Superior temporal gyrus (tissue), 1 donor: Measurements from ENCODE around the gene FKBP2.
"Not testable (repeated sequence)": the region's sequence is repeated elsewhere in the genome, so short reads cannot be mapped to it uniquely, and the experiment has no call there.

Experiments
- DNase-seq: peaks from one replicate; pipeline ENCODE4 v3.0.0-alpha.2; 2016; ENCODE audit errors: extremely low spot score

The FKBP2 gene

GRCh38 chr11:64233913-64234586 lies 6.8 kb upstream of the FKBP2 start, which contains the start of gene VEGFB:
VEGFB (plus strand) TSS chr11:64234584; CDS start chr11:64234834, 250 bp downstream.
- DNase-seq: no peak

- no peak for DNase-seq
Observed at GRCh38 chr11:64234647-64235379, 6.1 kb upstream of the FKBP2 start.

DNA sequence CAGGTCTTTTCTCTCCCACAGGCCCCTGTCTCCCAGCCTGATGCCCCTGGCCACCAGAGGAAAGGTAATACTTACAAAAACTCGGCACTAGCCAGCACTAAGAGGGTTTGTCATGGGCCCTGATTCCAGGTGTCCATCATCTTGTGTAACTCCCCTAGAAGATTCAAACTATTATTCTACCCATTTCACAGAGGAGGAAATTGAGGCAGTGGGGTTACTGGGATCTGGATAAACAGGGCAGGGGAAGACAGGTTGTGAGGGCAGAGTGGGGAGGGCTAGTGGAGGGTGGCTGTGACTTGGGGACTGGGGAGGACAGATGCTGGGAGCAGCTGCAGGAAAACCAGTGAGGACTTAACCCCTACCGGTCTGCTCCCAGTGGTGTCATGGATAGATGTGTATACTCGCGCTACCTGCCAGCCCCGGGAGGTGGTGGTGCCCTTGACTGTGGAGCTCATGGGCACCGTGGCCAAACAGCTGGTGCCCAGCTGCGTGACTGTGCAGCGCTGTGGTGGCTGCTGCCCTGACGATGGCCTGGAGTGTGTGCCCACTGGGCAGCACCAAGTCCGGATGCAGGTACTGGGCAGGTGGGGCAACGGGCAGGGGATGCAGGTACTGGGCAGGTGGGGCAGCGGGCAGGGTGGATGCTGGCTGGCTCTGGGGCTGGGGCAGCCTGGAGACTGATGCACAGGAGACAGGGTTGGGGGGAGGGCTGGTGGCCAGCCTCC lies 5.3 kb upstream of the FKBP2 start:
- DNase-seq: no peak

GRCh38 chr11:64237484-64237951 lies 3.4 kb upstream of the FKBP2 start:
- no peak for DNase-seq

DNA sequence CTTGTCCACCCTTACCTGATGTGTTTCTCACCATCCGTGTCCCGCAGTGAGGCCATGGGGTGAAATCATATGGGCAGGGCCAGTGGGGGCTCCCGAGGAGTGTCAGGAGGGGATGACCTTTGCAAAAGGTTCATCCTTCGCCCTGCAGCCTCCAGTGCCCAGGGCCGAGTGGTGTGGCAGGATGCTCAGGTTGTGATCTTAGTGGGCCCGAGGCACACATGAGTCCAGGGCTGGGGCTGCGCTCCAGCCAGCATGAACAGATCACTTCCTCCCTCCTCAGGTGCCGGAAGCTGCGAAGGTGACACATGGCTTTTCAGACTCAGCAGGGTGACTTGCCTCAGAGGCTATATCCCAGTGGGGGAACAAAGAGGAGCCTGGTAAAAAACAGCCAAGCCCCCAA lies 2.8 kb upstream of the FKBP2 start:
- no peak for DNase-seq

- no peak for DNase-seq
Observed at GRCh38 chr11:64238999-64239398, 1.9 kb upstream of the FKBP2 start.

GRCh38 chr11:64239662-64240434 lies 1.0 kb upstream of the FKBP2 start:
- no peak for DNase-seq

- no peak for DNase-seq
Observed at GRCh38 chr11:64241241-64241490, 271 bp downstream of the FKBP2 start.

- DNase-seq: peak; percentile 97
Observed at GRCh38 chr11:64241491-64242374, 838 bp downstream of the FKBP2 start.

DNA sequence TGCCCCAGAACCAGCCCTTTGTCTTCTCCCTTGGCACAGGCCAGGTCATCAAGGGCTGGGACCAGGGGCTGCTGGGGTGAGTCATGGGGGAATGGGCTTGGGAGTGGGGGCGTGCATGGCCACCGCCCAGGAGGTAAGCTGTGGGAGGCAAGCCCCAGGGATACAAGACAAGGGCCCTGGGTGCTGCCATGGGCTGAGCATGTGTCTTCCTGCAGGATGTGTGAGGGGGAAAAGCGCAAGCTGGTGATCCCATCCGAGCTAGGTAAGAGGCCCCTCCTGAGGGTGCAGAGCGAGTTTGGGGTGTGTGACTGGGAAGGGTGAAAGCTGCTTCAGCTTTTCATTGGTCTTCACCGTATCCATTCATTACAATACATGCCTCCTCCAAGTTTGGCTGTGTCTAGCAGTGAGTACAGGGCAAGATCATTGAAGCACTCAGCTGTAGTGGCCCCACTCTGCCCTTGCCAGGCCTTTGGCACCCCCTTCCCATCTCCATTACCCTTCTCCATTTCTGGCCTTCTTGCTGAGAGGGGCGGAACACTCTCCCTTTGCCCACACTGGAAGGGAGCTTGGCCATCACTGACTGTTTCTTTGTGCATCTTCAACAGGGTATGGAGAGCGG lies 2.5 kb downstream of the FKBP2 start:
- no peak for DNase-seq

GRCh38 chr11:64244107-64244506 lies 3.2 kb downstream of the FKBP2 start:
- no peak for DNase-seq

DNA sequence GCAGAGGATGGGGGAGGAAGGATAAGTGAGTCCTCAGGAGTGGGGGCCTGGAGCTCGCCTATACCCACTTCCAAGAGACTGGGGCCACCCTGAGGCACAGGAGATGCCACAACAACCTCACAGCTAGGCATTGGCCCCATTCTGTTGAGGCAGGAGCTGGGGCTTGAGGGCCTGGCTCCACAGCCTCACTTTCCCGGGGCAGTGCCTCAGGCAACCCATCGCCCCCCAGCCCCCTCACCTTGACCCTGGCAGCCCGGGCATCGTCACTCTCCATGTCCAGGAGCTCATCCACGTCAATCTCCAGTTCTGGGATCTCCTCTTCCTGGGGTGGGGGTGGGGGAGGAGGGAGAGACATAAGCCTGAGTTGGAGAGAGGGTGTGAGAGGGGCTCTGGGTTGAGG lies 4.1 kb downstream of the FKBP2 start:
- DNase-seq: no peak

- DNase-seq: no peak
Observed at GRCh38 chr11:64245401-64245796, 4.5 kb downstream of the FKBP2 start.

DNA sequence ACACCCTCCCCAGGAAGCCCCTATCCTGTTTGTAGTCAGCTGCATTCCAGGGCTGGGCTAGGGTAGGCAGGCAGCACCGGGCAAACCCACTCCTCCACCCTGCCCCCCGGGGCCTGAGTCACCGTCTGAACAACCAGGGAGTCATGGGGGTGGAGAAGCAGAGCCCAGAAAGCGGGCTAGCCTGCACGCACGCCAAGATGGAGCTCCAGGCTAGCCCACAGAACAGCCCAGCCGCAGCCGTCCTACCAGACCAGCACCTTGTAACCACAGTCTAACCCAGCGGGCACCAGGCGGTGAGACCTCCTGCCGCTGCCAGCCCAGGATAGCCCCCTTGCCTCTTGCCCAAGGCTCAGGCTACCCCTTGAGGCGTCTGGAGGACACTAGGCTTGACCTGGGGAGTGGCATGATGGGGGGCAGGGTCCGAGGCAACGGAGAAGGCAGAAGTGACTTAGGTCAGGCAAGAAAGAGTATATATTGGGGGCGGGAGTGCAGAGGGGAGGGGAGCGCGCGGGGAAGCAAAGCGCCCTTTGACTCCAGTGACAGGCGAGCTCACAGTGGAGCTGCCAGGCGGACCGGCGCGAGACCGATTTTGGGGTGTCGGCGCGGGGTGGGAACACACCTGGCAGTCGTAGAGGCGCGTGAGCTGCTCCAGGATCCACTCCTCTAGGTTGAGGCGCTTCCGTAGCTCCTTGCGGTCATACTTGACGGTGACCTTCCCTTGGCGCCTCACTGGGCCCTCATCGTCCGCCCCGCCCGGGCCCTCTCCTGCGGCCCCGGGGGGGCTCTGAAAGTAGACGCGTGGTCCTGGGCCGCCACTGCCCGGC lies 5.1 kb downstream of the FKBP2 start:
- no peak for DNase-seq

DNA sequence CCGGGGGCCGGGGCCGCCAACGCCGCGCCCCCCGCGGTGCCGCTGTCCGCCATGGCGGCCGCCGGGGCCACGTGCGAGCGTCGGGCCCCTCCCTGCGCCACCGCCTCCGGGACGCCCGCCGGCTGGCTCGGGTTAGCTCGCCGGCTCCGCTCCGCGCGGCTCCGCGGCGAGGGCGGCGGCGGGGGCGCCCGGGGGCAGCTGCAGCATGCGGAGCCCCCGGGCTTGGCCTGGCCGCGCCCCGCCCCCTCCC lies 5.7 kb downstream of the FKBP2 start:
- DNase-seq: not testable (repeated sequence)

GRCh38 chr11:64246871-64247728 lies 6.2 kb downstream of the FKBP2 start, which contains the start of gene PPP1R14B:
PPP1R14B (minus strand) TSS chr11:64246943; CDS start chr11:64246673, 270 bp downstream.
- peak; percentile 80 for DNase-seq

DNA sequence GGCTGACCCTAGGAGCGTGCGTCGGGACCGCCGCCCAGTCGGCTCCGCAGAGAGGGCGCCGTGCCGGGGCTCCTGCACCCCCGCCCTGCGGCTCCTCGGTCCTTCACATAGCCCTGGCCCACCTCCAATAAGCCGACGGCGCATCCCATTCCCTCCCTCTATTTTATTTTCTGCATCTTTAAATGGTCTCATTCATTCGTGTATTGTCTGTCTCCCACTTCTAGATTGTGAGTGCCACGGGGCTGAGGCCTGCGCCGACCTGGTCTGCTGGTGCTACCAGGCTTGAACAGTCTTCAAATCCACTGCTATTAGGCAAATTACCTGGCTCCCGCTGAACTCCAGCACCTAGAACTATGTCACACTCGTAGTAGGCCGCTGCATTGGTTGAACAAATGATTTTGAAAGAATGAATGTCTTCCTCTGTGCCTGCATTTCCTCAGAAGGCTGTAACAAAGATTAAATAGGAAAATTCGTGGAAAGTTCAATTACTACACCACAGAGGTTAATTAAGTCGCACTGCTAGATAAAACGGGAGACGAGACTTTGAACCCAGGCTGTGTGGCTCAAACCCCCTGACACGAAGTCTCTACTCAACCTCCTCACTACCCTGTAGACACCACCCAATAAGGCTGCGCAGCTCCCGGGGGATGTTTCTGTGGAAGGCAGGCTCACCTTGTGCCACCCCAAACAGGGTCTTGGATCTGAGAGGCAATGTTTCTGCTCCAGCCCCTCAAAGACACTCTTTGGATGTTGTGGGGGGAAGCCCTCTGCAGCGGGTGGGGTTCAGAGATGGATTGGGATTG lies 7.0 kb downstream of the FKBP2 start:
- DNase-seq: no peak

DNA sequence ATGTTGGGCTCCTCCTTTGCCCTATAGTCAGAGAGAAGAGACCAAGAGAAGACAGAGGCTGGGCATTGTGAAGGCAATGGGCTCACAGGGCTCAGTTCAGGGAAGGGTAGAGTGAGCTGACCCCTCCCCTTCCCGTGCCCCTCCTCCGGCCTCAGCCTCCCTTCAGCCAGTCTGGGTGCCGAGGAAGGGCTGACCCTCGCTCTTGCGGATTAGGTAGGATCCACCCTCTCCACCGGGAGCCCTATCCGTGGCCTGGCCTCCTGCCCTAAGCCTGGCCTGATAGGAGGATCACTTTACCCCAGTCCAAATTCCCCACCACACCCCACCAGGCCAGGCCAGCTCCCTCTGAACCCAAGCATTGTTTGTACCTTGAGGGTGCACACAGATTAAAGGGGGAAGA lies 7.7 kb downstream of the FKBP2 start:
- no peak for DNase-seq
